Measurements from ENCODE around the gene NSUN6. TPM values are rescaled to one million over a fixed set of nuclear protein-coding genes. Genes with fewer than 3 reads are reported as not detected.

NSUN6 gene
- total and polyA plus RNA-seq, 11 donors = 3.1 to 10.0 (median 7.5) TPM

- Histone ChIP-seq H3K27ac (no peak overlapping the region), H3K9me3 (no peaks in the 10 kb centered on the region), H3K4me3 (no peak overlapping the region), H3K36me3 (peaks cover 2 to 41% (median 35%) of the 10 kb centered on the region in 9 donors), H3K4me1 (peaks cover 0 to 34% (median 27%) of the 10 kb centered on the region in 12 donors), H3K27me3 (no peaks in the 10 kb centered on the region)
- TF ChIP-seq CTCF (IDR thresholded peaks at IDR 0.05) (no peak), POLR2A (IDR thresholded peaks at IDR 0.05) (no peak)
- WGBS, 4 donors = 64 to 69% (median 68%) methylated on average over 3 of the region's 3 CpGs
- intact Hi-C loops (cut with DNase I) = no loop called here
- no peak for ATAC-seq
- no peak for DNase-seq
Observed at GRCh38 chr10:18665815-18666558, 14.6 kb upstream of the NSUN6 start.

GRCh38 chr10:18664841-18665478, 13.6 kb upstream of the NSUN6 start:
- WGBS, 4 donors = 85 to 90% (median 85%) methylated on average over 2 of the region's 2 CpGs
- ATAC-seq (peak in 1 of 4 donors; percentile 13), DNase-seq (no peak)
- no peak overlapping the region for H3K4me3 ChIP-seq
- H3K36me3 ChIP-seq = peaks cover 0 to 31% (median 25%) of the 10 kb centered on the region in 9 donors
- H3K9me3 ChIP-seq = no peaks in the 10 kb centered on the region
- H3K27ac ChIP-seq = no peak overlapping the region
- TF ChIP-seq POLR2A (IDR thresholded peaks at IDR 0.05) (no peak), CTCF (IDR thresholded peaks at IDR 0.05) (no peak)
- H3K27me3 ChIP-seq = no peaks in the 10 kb centered on the region
- peaks cover 3 to 44% (median 36%) of the 10 kb centered on the region in 12 donors for H3K4me1 ChIP-seq
- intact Hi-C loops (cut with DNase I) = no loop called here

GRCh38 chr10:18660816-18661431, 9.5 kb upstream of the NSUN6 start:
- WGBS, 4 donors = 86 to 91% (median 88%) methylated on average over 19 of the region's 19 CpGs
- intact Hi-C loops (cut with DNase I) = no loop called here
- Histone ChIP-seq H3K4me3 (peak overlapping the region in 8 of 12 donors; percentile 82 to 99 (median 96)), H3K4me1 (peaks cover 3 to 49% (median 38%) of the 10 kb centered on the region in 12 donors), H3K27me3 (no peaks in the 10 kb centered on the region), H3K27ac (no peak overlapping the region), H3K9me3 (no peaks in the 10 kb centered on the region), H3K36me3 (no peaks in the 10 kb centered on the region)
- ATAC-seq (no peak), DNase-seq (no peak)
- TF ChIP-seq POLR2A (IDR thresholded peaks at IDR 0.05) = no peak
- no peak for TF ChIP-seq CTCF (IDR thresholded peaks at IDR 0.05)

Measured in heart left ventricle (tissue), 16 donors.